ENCODE data around the gene OR10A3.

DNA sequence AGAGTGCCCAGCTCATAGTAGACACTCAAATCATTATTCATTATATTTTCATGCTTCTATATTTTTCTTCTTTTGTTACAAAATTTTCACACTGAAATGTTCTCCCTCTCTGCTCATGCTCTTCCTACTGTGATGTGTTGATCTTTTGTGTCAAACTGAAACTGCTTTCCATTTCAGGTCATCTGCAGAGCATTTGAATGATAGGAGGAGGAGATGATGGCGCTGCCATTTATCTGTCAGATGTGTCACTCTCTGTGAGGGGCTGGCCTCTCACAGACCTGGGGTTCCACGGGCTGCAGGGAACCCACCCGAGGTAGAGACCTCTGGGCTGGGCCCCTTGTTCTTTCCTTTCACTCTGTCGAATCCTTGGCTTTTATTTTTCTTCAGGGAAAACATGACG is 51.5 kb downstream of the OR10A3 start:
- no peak for TF ChIP-seq POLR2A (IDR thresholded peaks at IDR 0.05)
- TF ChIP-seq, protein P1, sequence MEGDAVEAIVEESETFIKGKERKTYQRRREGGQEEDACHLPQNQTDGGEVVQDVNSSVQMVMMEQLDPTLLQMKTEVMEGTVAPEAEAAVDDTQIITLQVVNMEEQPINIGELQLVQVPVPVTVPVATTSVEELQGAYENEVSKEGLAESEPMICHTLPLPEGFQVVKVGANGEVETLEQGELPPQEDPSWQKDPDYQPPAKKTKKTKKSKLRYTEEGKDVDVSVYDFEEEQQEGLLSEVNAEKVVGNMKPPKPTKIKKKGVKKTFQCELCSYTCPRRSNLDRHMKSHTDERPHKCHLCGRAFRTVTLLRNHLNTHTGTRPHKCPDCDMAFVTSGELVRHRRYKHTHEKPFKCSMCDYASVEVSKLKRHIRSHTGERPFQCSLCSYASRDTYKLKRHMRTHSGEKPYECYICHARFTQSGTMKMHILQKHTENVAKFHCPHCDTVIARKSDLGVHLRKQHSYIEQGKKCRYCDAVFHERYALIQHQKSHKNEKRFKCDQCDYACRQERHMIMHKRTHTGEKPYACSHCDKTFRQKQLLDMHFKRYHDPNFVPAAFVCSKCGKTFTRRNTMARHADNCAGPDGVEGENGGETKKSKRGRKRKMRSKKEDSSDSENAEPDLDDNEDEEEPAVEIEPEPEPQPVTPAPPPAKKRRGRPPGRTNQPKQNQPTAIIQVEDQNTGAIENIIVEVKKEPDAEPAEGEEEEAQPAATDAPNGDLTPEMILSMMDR (IDR thresholded peaks at IDR 0.05) = no peak

All from prostate gland (tissue), 2 donors.